Gastrocnemius medialis (tissue), 4 donors: ENCODE measurements around the gene BAHCC1. TPM values are rescaled to one million over a fixed set of nuclear protein-coding genes. Genes with fewer than 3 reads are reported as not detected.

Experiments
- ATAC-seq, 2 donors: fragments of 150-250 bp; one replicate each; pipeline ENCODE4 v1.9.1; 2016
- DNase-seq, 2 donors: peaks; one replicate each; pipeline ENCODE4 v3.0.0-alpha.2; 2019
- H3K27ac ChIP-seq, 4 donors: fragments of 200-600 bp; sonication (generic); 1 replicate in 1 of 4; 2 replicates in 3 of 4; pipeline ENCODE4 v1.5.1; 2016 to 2018; ENCODE audit warnings: mild to moderate bottlenecking in 2 of 4, moderate library complexity in 1 of 4
- H3K27me3 ChIP-seq, 3 donors: fragments of 200-600 bp; sonication (generic) in 2 of 3; 1 replicate in 1 of 3; 2 replicates in 2 of 3; pipeline versions ENCODE4 v1.5.1 to v1.6.0; 2016 to 2019; ENCODE audit warnings: mild to moderate bottlenecking in 1 of 3, moderate library complexity in 1 of 3
- H3K36me3 ChIP-seq, 2 donors: fragments of 200-600 bp; sonication (generic) in 1 of 2; one replicate each; pipeline ENCODE4 v1.5.1; 2017 to 2018
- H3K4me1 ChIP-seq, 2 donors: fragments of 200-600 bp; sonication (generic) in 1 of 2; one replicate each; pipeline ENCODE4 v1.5.1; 2016 to 2017; ENCODE audit warnings: mild to moderate bottlenecking in 2 of 2
- H3K4me3 ChIP-seq, 4 donors: fragments of 200-600 bp; sonication (generic) in 3 of 4; 1 replicate in 1 of 4; 2 replicates in 3 of 4; pipeline ENCODE4 v1.5.1; 2016 to 2019; ENCODE audit warnings: mild to moderate bottlenecking in 2 of 4
- H3K9me3 ChIP-seq, 3 donors: fragments of 200-600 bp; sonication (generic) in 2 of 3; 1 replicate in 1 of 3; 2 replicates in 2 of 3; pipeline ENCODE4 v1.5.1; 2016 to 2019
- POLR2A ChIP-seq, 2 donors: fragments of 450-650 bp; IDR thresholded peaks; one replicate each; pipeline ENCODE4 v1.6.1; 2017; ENCODE audit warnings: antibody characterized with exemption in 2 of 2, mild to moderate bottlenecking in 2 of 2, moderate library complexity in 2 of 2
- in situ Hi-C, 4 donors: fragments of 200-750 bp; cut with MboI; loops; one replicate each; pipeline versions ENCODE4 v1.15.0 to v1.8.0; 2017; ENCODE audit warnings: low sequenced_read_pairs in 4 of 4
- intact Hi-C: fragments of 100-400 bp; cut with DNase I; formaldehyde crosslinking; loops from one replicate; pipeline ENCODE4 v1.15.1; 2023; ENCODE audit warnings: low total_unique reads
- total RNA-seq, 4 donors: library from RNA; depleted of rRNA; stranded (reverse); fragments of >200 nt; gene quantifications; one replicate each; pipeline versions ENCODE4 v1.1.0 to v1.2.3, GENCODE V29; 2016
- TF ChIP-seq, protein P1 (sequence below), 5 experiments: fragments of 450-650 bp in 3 of 5; fragments of 200-600 bp in 2 of 5; sonication (generic) in 2 of 5; IDR thresholded peaks in 4 of 5; conservative IDR thresholded peaks in 1 of 5; 1 replicate in 4 of 5; 2 replicates in 1 of 5; pipeline ENCODE4 v1.5.1; 2016 to 2019; ENCODE audit warnings: antibody characterized with exemption in 5 of 5, mild to moderate bottlenecking in 3 of 5, moderate library complexity in 3 of 5

Gene BAHCC1
- total RNA-seq, 4 donors from 2014 or later = 2.5 to 8.4 (median 5.8) TPM

DNA sequence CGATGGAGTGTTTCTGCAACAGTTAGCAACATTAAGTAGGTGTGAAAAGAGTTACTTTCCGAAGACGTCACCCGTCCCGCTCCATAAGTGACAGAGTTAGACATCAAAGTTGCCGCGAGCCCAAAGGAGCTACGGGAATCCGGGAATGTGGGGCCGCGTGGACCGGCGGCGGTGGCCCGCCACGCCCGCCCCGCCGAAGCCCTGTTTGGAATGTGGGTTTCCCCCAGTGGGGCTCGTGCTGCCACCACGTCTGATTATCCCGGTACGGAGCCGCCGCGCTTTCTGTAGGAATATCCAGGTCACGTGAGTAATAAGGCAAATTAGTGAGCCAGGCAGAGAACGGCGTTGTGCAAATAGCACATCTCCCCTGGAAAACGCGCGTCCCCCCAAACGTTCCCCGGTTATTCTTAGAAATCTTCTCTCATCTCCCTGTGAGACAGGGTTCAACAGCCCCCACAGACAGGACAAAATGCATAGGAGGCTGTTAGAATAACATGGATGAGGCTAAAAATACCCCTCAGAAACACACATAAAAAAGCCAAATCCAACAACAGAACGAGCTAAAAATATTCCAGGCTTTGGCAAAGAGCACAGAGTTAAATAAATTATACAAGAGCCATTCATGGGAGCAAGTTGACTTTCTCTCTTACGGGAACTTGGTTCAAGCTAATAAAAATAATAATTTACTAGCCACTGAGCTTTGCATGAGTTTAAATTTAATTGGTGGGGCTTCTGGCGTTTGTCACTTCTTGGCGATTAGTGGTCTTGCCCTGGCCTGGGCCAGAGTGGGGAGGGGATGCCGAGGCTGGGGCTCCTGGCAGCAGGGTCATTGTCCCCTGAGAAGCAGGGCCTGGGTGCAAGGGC, 8.6 kb downstream of the BAHCC1 start:
- in situ Hi-C loops = no loop called here
- intact Hi-C loops = no loop called here
- ATAC-seq (no peak), DNase-seq (no peak)
- Histone ChIP-seq H3K27me3 (no peaks in the 10 kb centered on the region), H3K9me3 (no peaks in the 10 kb centered on the region), H3K4me1 (peaks cover 61 to 70% of the 10 kb centered on the region in 2 donors), H3K27ac (peak overlapping the region; percentile 98 to 99 (median 99)), H3K36me3 (no peaks in the 10 kb centered on the region), H3K4me3 (peak overlapping the region; percentile 5 to 28 (median 20))
- TF ChIP-seq, protein P1, sequence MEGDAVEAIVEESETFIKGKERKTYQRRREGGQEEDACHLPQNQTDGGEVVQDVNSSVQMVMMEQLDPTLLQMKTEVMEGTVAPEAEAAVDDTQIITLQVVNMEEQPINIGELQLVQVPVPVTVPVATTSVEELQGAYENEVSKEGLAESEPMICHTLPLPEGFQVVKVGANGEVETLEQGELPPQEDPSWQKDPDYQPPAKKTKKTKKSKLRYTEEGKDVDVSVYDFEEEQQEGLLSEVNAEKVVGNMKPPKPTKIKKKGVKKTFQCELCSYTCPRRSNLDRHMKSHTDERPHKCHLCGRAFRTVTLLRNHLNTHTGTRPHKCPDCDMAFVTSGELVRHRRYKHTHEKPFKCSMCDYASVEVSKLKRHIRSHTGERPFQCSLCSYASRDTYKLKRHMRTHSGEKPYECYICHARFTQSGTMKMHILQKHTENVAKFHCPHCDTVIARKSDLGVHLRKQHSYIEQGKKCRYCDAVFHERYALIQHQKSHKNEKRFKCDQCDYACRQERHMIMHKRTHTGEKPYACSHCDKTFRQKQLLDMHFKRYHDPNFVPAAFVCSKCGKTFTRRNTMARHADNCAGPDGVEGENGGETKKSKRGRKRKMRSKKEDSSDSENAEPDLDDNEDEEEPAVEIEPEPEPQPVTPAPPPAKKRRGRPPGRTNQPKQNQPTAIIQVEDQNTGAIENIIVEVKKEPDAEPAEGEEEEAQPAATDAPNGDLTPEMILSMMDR (IDR thresholded peaks at IDR 0.05 in 4 of 5, conservative IDR thresholded peaks at IDR 0.05 in 1 of 5) = no peak
- no peak for TF ChIP-seq POLR2A (IDR thresholded peaks at IDR 0.05)

DNA sequence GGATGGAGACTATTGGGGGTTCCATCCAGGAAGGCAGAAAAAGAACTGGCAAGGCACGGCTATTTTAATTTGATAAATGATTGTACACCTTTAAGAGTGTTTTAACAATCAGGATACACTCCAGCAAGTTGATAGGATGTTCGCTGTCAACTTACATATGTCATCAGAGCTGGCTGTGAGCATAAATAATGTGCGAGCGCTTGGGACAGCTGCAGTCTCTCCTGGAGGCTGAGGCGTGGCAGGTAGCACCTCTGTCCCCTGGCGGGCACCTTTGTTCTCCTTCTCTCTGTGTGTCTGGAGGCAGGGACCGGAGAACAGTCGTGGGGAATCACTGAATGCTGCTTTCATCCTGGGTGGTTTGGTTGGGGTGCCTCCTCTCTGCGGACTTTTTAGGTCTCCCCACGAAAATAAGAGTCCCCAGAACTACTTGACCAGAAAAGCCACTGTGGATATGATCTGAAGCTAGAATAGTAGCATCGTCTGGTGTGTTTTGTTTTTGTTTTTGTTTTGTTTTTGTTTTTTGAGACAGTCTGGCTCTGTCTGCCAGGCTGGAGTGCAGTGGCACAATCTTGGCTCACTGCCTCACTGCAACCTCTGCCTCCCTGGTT, 9.4 kb downstream of the BAHCC1 start:
- peak overlapping the region; percentile 98 to 99 (median 99) for H3K27ac ChIP-seq
- H3K4me1 ChIP-seq = peaks cover 61 to 70% of the 10 kb centered on the region in 2 donors
- ATAC-seq (peak; percentile 37 to 38), DNase-seq (peak; percentile 63 to 66)
- no peak overlapping the region for H3K4me3 ChIP-seq
- H3K36me3 ChIP-seq = no peaks in the 10 kb centered on the region
- intact Hi-C loops = no loop called here
- TF ChIP-seq, protein P1 (IDR thresholded peaks at IDR 0.05 in 4 of 5, conservative IDR thresholded peaks at IDR 0.05 in 1 of 5) = peak in 2 of 5 experiments; percentile 14 to 26
- peak; percentile 61 to 62 for TF ChIP-seq POLR2A (IDR thresholded peaks at IDR 0.05)
- in situ Hi-C loops = no loop called here
- H3K9me3 ChIP-seq = no peaks in the 10 kb centered on the region
- H3K27me3 ChIP-seq = no peaks in the 10 kb centered on the region

DNA sequence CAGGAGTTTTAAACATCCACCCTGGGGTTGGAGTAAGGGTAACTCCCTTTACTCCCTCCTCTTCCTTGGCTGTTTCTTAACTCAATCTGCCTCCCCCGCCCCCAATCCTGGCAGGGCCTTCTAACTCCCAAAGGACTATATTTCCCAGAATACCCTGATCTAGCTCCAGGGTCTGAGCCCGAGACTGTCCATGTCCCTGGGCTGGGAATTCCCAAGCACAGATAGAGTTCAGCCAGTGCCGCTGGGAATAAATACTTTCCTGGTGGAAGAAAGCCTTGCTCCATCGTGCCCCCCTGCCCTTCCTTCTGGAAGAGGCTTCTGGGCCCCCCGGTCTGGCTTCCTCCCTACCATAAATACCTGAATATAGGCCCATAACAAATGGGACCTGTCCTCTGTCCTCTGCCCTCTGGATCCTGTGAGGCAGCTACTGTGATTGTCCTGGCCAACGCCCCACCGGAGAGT, 10.2 kb downstream of the BAHCC1 start:
- Histone ChIP-seq H3K27ac (peak overlapping the region; percentile 98 to 99 (median 99)), H3K4me3 (no peak overlapping the region)

DNA sequence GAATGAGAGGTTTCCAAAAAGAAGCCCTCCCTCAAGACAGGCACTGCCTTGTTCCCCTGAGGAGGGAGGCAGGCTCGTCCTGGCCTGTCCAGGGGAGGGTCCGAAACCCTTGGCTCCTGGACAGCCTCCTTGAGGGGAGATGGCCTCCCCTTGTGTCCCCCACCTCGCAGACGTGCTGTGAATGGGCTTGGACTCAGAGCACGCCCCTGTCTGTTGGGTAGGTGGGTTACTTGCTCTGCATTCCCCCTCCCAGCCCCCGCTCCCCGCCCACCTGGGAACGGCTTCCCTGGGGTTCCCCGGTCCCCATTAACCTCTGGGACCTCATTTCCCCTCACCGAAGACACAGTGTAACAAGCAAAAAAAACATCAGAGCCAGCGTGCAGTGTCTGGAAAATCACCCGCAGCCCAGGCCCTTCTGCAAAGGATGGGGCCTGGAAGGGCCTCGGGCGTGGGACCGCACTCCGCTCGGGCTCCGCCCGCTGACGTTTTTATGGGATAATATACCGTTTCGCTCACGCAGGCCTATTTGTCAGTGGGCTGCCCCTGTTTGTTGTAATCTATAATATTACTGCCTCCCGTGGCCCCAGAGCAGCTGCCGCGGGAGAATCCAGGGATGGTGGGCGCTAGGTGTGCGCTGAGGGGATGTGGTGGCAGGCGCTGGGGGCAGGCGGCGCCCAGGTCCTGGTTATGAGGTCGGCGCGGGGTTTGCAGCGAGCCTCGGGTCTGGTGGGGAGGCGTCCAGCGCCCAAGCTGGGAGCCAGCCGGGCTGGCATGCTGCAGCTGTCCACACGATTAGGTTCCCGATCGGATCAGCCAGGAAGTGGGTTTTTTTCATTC, 11.1 kb downstream of the BAHCC1 start:
- intact Hi-C loops = no loop called here

More for the DNA sequence above, 10.2 kb downstream of the BAHCC1 start:
- Histone ChIP-seq H3K4me1 (peaks cover 61 to 68% of the 10 kb centered on the region in 2 donors), H3K9me3 (no peaks in the 10 kb centered on the region), H3K36me3 (no peaks in the 10 kb centered on the region), H3K27me3 (no peaks in the 10 kb centered on the region)
- peak in 1 of 2 donors; percentile 57 for DNase-seq
- intact Hi-C loops (no loop called here), in situ Hi-C loops (no loop called here)
- TF ChIP-seq POLR2A (IDR thresholded peaks at IDR 0.05) = no peak
- TF ChIP-seq, protein P1 (IDR thresholded peaks at IDR 0.05 in 4 of 5, conservative IDR thresholded peaks at IDR 0.05 in 1 of 5) = no peak
- peak; percentile 17 to 18 for ATAC-seq

More for the DNA sequence above, 11.1 kb downstream of the BAHCC1 start:
- Histone ChIP-seq H3K36me3 (no peaks in the 10 kb centered on the region), H3K4me1 (peaks cover 54 to 59% of the 10 kb centered on the region in 2 donors), H3K4me3 (peak overlapping the region; percentile 11 to 47 (median 38)), H3K9me3 (no peaks in the 10 kb centered on the region), H3K27me3 (no peaks in the 10 kb centered on the region), H3K27ac (peak overlapping the region; percentile 98 to 99 (median 99))
- ATAC-seq (peak in 1 of 2 donors; percentile 14), DNase-seq (no peak)
- in situ Hi-C loops = no loop called here
- TF ChIP-seq, protein P1 (IDR thresholded peaks at IDR 0.05 in 4 of 5, conservative IDR thresholded peaks at IDR 0.05 in 1 of 5) = no peak
- TF ChIP-seq POLR2A (IDR thresholded peaks at IDR 0.05) = no peak
